Left ventricle myocardium inferior (tissue), 1 donor: Measurements from ENCODE around the gene MEI1. TPM values are rescaled to one million over a fixed set of nuclear protein-coding genes. Genes with fewer than 3 reads are reported as not detected.

Source experiments
- DNase-seq: peaks from one replicate; pipeline ENCODE4 v3.0.0-alpha.2; 2020
- H3K27ac ChIP-seq: fragments of 200-600 bp; replicated peaks from 2 replicates; pipeline ENCODE4 v1.8.0; 2021
- H3K27me3 ChIP-seq: fragments of 200-600 bp; 2 replicates; pipeline ENCODE4 v1.8.0; 2021; ENCODE audit warnings: low read depth
- H3K36me3 ChIP-seq: fragments of 200-600 bp; 2 replicates; pipeline ENCODE4 v1.8.0; 2021
- H3K4me1 ChIP-seq: fragments of 200-600 bp; 2 replicates; pipeline ENCODE4 v1.8.0; 2021
- H3K4me3 ChIP-seq: fragments of 200-600 bp; 2 replicates; pipeline ENCODE4 v1.8.0; 2021; ENCODE audit warnings: mild to moderate bottlenecking, moderate library complexity
- H3K9me3 ChIP-seq: fragments of 200-600 bp; replicated peaks from 2 replicates; pipeline ENCODE4 v1.8.0; 2021
- CTCF ChIP-seq: fragments of 200-600 bp; IDR thresholded peaks from 2 replicates; pipeline ENCODE4 v1.8.0; 2021; ENCODE audit warnings: antibody characterized with exemption, mild to moderate bottlenecking, borderline replicate concordance
- intact Hi-C: fragments of 100-400 bp; cut with micrococcal nuclease; formaldehyde crosslinking; loops from one replicate; pipeline ENCODE4 v1.11.0; 2022
- total RNA-seq: library from RNA; stranded (reverse); fragmentation: NEBNext Ultra II Directional; extraction: Animal tissue kit (Norgen Biotek cat#: 25700); gene quantifications from one replicate; pipeline ENCODE4 v1.2.1, GENCODE V29; 2021
- donor health status: DM: no; HTN: yes; CAD: no; lungs with severe emphysema.

Gene MEI1
- total RNA-seq, 1 donor from 2014 or later: 0.74 TPM

- no peak for DNase-seq
- Histone ChIP-seq H3K4me1 (peaks cover 82% of the 10 kb centered on the region), H3K36me3 (peaks cover 19% of the 10 kb centered on the region), H3K27ac (peak overlapping the region; percentile 12), H3K27me3 (no peaks in the 10 kb centered on the region), H3K4me3 (no peak overlapping the region), H3K9me3 (no peaks in the 10 kb centered on the region)
- intact Hi-C loops: no loop called here
- TF ChIP-seq CTCF: no peak
Observed at GRCh38 chr22:41838842-41839618, 139.7 kb downstream of the MEI1 start.

- Histone ChIP-seq H3K36me3 (peaks cover 19% of the 10 kb centered on the region), H3K4me1 (peaks cover 82% of the 10 kb centered on the region), H3K27ac (peak overlapping the region; percentile 27), H3K4me3 (no peak overlapping the region), H3K27me3 (no peaks in the 10 kb centered on the region), H3K9me3 (no peaks in the 10 kb centered on the region)
- no peak for TF ChIP-seq CTCF
- intact Hi-C loops: loop anchor here (5.0 kb wide), 1 partner anchor 37 kb away; no protein-coding TSS in a partner anchor
- no peak for DNase-seq
Observed at GRCh38 chr22:41840216-41840615, 140.9 kb downstream of the MEI1 start.

- no peaks in the 10 kb centered on the region for H3K9me3 ChIP-seq
- H3K27me3 ChIP-seq: no peaks in the 10 kb centered on the region
- H3K36me3 ChIP-seq: peaks cover 13% of the 10 kb centered on the region
- no peak for DNase-seq
- no peak overlapping the region for H3K4me3 ChIP-seq
- peaks cover 82% of the 10 kb centered on the region for H3K4me1 ChIP-seq
- TF ChIP-seq CTCF: no peak
- peak overlapping the region; percentile 27 for H3K27ac ChIP-seq
- intact Hi-C loops: loop anchor here (5.0 kb wide), 1 partner anchor 36 kb away; no protein-coding TSS in a partner anchor
Observed at GRCh38 chr22:41841085-41841712, 141.9 kb downstream of the MEI1 start.

GRCh38 chr22:41842996-41843970, 144.0 kb downstream of the MEI1 start:
- peaks cover 89% of the 10 kb centered on the region for H3K4me1 ChIP-seq
- H3K27ac ChIP-seq: no peak overlapping the region

More at GRCh38 chr22:41842996-41843970, 144.0 kb downstream of the MEI1 start:
- H3K27me3 ChIP-seq: no peaks in the 10 kb centered on the region
- intact Hi-C loops: loop anchor here (5.0 kb wide), 1 partner anchor 34 kb away; no protein-coding TSS in a partner anchor
- no peak for TF ChIP-seq CTCF
- H3K36me3 ChIP-seq: peaks cover 8% of the 10 kb centered on the region
- DNase-seq: no peak
- no peaks in the 10 kb centered on the region for H3K9me3 ChIP-seq
- no peak overlapping the region for H3K4me3 ChIP-seq
